Fibroblast of the conjunctiva (primary cell): ENCODE measurements around the gene DRC3.
"Not testable (repeated sequence)": the region's sequence is repeated elsewhere in the genome, so short reads cannot be mapped to it uniquely, and the experiment has no call there.

Experiments used
- DNase-seq: peaks from one replicate; pipeline ENCODE4 v3.0.0-alpha.2; 2010; ENCODE audit warnings: low read depth

The DRC3 gene

GRCh38 chr17:17994271-17995069 is 21.8 kb downstream of the DRC3 start:
- DNase-seq = no peak

DNA sequence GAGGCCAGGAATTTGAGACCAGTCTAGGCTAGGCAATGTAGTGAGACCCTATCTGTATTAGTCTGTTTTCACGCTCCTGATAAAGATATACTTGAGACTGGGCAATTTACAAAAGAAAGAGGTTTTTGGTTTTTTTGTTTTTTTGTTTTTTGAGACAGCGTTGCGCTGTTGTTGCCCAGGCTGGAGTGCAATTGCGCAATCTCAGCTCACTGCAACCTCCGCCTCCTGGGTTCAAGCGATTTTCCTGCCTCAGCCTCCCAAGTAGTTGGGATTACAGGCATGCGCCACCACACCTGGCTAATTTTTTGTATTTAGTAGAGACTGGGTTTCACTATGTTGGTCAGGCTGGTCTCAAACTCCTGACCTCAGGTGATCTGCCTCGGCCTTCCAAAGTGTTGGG is 23.2 kb downstream of the DRC3 start:
- DNase-seq = not testable (repeated sequence)

DNA sequence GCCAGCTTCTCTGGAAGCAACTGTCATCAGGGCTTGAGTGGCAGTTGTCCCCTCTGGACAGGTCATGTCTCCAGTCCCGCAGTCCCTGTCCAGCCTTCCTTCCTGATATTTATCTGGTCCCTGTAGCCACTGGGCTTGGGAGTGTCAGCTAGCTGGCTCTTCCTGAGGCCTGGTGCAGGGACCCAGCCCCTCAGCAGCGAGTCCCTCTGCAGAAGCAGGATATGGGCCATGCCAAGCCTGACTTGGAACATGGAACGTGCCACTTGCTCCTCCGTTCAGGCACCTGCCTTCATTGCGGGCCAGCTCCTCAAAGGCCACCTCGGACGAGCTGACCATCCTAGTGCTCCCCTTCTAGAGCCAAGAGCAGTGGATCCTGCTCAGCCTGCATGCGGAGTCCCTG is 26.3 kb downstream of the DRC3 start:
- DNase-seq = no peak

DNA sequence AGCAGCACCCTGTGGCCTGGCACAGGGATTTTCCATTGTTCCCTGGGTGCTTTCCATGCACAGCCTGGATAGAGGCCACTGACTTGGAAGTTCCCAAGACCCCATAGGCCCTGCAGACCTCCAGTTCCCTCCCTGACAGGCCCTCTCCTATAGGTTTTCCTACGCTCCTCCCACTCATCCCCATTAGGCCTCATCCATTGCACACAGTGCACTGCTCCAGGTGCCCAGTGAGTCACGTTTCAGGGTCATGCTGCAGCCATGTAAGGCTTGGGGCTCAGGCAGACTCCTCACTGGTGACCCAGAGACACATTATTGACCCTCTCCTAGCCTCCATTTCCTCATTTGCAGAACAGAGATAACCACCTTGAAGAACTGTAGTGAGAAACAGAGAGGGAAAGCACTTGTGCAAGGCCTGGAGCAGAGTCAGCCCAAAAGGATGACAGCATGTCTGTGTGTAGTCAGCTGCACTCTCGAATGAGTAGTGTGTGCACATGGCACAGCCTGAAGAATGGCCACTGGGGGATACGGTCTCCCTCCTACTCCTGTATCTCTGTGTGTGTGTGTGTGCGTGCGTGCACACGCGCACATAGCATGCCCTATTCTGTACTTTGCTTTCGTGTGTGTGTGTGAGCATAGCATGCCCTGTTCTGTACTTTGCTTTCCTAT is 26.8 kb downstream of the DRC3 start:
- DNase-seq = no peak

DNA sequence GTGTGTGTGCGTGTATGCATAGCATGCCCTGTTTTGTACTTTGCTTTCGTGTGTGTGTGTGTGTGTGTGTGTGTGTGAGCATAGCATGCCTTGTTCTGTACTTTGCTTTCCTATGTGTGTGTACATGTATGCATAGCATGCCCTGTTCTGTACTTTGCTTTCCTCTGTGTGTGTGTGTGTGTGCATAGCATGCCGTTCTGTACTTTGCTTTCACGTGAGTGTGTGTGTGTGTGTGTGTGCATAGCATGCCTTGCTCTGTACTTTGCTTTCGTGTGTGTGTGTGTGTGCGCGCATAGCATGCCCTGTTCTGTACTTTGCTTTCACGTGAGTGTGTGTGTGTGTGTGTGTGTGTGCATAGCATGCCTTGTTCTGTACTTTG is 27.4 kb downstream of the DRC3 start:
- DNase-seq = no peak

DNA sequence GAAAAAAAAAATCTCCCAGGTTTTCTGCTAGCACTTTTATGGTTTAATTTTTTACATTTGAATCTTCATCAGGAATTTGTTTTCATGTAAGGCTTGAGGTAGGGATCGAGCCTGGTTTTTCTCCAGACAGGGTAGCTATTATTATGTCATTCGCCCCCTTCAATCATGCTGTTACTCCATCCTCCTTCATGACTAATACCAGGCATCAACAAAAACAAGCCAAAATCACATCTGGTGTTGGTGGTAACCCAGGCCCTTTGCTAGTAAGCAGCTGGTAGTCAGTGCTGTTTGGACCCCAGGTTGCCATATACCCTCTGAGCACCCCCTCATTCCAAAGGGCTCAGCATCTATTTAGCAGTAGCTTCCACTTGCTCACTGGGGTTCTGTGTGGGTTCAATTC is 29.5 kb downstream of the DRC3 start:
- DNase-seq = no peak

- no peak for DNase-seq
Measured at GRCh38 chr17:18004345-18004744, 31.7 kb downstream of the DRC3 start.

DNA sequence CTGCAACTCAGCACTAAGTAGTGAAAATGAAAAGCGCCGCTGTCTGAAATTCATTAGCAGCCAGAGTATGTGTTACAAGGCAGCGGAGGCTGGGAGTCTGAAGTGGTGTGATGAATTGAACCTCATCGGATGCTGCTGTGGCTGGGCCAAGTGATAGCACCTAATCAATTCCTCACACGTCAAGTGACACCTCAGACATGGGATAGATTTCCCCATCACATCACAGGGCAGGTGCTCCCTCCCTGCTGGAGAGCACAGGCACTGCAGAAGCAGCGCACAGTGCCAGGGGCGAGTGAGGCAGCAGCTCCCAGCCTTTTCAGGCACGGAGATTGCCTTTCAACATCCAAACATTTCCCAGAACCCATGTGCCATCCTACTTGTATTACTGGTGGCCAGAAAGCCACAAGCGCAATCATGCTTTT is 32.2 kb downstream of the DRC3 start:
- no peak for DNase-seq

DNA sequence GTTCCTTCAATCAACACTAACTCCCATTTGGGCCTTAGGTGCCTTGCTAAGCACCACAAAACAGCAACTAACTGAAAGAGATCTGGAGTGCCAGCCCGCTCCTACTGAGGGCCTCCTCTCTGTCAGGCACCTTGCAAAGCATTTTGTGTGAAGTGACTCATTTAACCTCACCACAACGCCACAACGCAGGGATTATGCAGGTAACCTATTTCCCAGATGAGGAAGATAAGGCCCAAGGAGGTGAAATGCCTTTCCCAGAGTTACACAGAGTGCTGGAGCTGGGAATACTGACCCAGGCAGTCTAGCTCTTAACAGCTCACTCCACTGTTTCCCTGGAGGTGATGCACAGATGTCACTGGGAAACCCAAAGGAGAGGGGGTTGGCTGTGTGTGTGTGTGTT is 32.8 kb downstream of the DRC3 start:
- no peak for DNase-seq

DNA sequence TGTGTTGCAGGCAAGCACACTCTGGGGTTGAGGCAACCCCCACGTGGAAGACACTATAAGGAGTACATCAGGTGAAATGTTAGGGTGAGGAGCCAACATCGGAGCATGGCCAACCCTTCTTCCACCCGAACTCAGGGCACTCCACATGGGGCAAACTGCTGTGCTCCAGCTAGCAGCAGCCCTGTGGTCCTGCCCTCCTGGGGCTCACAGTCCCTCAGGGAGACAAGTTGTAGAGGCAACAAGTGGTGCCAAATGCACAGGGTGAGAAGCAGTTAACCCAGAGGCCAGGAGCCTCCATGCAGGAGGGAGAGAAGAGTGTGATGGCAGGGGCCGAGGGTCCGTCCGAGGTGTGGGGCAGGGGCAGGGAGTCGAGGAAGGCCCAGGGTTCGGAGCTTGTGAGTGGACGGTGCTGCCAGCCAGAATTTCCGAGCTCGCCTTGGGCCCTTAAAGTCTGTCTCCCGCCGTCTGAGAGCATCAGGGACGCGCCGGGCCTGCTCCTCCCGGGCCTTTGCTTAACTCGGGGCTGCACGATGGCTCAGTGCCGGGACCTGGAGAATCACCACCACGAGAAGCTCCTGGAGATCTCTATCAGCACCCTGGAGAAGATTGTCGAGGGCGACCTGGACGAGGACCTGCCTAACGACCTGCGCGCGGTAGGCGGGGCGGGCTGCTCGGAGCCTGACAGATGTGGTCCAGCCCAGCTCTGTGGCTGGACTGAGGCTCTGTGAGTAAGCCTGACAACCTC is 34.0 kb downstream of the DRC3 start:
- no peak for DNase-seq

GRCh38 chr17:18008496-18009268 is 36.0 kb downstream of the DRC3 start:
- DNase-seq = no peak

DNA sequence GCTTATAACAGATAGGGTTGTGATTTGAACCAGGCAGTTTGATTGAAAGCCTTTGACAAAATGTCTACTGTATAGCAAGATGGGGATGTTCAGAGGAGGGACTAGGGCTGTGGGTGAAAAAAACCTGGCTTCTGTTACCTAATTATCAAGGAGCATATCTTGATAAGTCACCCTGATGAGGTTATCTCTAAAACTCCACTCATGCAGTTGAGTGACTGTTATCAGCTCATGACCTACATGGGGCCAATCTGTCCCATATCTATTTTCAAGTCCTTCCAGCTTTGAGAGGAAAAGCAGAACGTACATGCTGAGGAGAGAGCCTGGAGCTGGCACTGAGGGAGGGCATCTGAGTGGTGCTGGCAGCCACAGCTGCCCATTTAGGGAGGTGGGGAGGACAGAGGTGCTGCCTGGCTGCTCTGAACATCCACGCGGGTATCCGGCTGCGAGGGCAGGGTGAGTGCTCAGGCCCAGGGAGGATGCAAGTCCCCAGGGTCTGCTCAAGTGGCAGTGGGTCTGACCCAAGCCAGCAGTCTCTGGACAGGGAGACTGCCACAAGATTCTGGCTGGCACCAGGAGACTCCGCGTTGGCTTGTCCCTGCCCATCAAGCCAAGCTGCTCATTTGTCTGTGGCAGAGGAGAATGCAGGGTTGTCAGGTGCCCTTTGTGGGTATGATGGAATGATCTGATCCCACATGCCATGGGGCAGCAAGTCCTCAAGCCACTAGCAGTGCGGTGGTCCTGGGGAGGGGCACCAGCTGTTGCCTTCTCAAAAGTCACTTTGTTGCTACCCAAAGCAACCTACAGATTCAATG is 37.2 kb downstream of the DRC3 start:
- no peak for DNase-seq

DNA sequence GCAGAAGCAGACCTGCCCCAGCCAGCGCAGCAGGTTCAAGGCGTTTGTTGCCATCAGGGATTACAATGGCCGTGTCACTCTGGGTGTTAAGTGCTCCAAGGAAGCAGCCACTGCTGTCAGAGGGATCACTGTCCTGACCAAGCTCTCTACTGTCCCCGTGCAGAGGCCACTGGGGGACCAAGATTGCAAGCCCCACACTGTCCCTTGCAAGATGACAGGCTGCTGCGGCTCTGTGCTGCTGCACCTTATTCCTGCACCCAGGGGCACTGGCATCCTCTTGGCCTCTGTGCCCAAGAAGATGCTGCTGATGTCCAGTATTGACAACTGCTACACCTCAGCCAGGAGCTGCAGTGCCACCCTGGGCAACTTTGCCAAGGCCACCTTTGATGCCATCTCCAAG is 38.6 kb downstream of the DRC3 start:
- DNase-seq = no peak

- DNase-seq = no peak
Measured at GRCh38 chr17:18014006-18014405, 41.3 kb downstream of the DRC3 start.

- DNase-seq = no peak
Measured at GRCh38 chr17:18015593-18015992, 42.9 kb downstream of the DRC3 start.

DNA sequence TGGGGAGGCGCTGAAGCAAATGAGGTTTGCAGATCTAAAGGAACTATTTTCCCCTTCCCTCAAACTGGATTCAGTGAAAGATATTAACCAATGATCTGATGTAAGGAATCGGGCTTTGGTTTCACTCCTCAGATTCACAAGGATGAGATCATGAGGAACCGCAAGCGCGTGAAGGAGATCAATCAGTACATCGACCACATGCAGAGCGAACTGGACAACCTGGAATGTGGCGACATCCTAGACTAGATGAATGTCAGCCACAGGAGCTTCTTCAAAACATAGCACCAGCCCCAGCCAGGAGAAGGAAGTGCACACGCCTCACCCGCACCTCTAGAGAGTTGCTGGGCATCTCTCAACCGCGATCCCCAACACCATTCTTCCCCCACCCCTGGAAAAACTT is 43.8 kb downstream of the DRC3 start:
- DNase-seq = no peak

DNA sequence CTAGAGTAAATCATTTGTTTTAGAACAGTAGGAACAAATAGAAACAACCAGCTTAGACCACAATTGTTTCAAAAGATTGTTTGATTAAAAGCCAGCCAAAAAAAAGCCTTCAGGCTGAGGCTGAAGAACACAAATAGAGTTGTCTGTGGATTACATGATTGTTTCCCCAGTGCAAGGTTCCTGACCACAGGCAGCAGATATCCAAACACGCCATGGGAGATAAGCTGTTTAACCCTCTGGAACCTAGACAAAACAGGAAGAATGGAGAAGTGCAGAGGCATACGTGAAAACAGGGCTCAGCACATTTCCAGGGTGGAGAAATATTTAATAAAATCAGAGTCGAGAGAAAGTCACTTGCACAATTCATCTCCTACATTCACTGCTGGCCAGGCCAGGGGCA is 45.3 kb downstream of the DRC3 start:
- no peak for DNase-seq

GRCh38 chr17:18018411-18018921 is 45.8 kb downstream of the DRC3 start:
- no peak for DNase-seq

GRCh38 chr17:18019838-18020154 is 47.1 kb downstream of the DRC3 start:
- DNase-seq = no peak

DNA sequence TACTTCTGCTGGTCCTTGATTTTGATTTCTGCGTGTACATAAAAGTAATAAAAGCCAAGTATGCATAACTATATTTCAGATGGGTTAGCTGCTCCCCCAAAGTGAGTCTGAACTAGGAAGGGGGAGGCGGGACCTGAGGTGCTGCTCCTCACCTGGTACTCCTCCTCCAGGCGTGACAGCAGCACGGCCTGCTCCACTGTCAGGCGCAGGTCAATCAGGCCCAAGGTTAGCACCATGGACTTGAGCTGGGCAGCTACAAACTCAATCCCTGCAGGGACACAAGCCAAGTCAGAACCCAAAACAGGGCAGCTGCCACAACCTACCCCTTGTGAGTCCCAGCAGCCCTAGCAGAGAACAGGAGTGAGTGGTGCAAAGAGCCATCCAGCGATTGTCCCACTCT is 48.3 kb downstream of the DRC3 start:
- DNase-seq = no peak

DNA sequence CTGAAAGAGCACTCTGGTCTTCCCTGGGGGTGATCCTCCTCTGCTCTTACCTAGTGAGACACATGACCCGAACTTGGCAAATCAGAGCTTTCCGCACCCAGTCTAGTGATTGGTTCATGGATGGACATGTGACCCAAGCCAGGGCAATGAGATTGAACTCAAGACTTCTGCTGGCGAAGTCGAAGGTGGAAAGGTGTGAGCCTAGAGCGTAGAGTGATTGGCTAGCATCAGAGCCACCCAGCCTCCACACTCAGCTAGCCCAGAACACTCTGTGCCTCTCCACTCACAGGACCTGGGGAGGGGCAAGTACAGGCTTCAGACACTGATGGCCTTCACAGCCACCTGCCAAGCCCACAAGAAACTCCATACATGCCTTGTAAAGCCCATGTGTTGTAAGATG is 48.7 kb downstream of the DRC3 start:
- no peak for DNase-seq
